Hepatocyte (in vitro differentiated cells): ENCODE results near the gene AIM2.

Experiments
- EZH2 ChIP-seq: fragments of 200-600 bp; sonication (generic); IDR thresholded peaks from 2 replicates; pipeline ENCODE4 v1.6.1; 2016; ENCODE audit warnings: antibody characterized with exemption, mild to moderate bottlenecking, borderline replicate concordance
- TF ChIP-seq, protein P1 (sequence below): fragments of 200-600 bp; sonication (generic); IDR thresholded peaks from 2 replicates; pipeline ENCODE4 v1.5.1; 2016; ENCODE audit warnings: antibody characterized with exemption, mild to moderate bottlenecking; ENCODE audit not compliant: poor library complexity

DNA sequence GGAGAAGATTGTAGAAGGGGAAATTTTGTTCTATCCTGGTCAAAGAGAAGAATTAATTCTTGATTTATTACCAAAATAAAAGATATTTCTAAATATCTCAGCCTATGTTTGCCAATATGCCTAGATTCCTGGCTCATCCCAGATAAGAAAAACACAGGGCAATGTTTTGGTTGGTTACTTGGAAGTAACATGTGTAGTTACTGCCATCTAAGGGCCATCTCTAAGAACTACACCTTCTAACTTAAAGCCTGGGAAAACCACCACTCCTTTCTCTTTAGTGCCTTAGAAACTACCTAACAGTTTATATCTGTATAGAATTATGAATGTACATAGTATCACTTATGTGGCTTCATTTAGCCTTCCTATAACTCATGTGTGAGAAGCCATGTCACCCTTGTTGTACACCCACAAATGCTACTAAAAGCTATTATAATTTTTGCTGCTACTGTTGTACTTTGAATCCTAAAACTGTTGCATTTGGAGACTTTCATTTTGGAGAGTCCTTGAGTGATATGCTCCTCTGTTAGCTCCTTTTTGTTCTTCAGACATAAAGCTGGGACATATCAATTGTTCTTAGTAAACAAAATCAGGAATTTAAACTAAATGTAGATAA, 4.5 kb downstream of the AIM2 start:
- TF ChIP-seq EZH2 = no peak
- TF ChIP-seq, protein P1, sequence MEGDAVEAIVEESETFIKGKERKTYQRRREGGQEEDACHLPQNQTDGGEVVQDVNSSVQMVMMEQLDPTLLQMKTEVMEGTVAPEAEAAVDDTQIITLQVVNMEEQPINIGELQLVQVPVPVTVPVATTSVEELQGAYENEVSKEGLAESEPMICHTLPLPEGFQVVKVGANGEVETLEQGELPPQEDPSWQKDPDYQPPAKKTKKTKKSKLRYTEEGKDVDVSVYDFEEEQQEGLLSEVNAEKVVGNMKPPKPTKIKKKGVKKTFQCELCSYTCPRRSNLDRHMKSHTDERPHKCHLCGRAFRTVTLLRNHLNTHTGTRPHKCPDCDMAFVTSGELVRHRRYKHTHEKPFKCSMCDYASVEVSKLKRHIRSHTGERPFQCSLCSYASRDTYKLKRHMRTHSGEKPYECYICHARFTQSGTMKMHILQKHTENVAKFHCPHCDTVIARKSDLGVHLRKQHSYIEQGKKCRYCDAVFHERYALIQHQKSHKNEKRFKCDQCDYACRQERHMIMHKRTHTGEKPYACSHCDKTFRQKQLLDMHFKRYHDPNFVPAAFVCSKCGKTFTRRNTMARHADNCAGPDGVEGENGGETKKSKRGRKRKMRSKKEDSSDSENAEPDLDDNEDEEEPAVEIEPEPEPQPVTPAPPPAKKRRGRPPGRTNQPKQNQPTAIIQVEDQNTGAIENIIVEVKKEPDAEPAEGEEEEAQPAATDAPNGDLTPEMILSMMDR = peak; percentile 72
